Activated CD8-positive, alpha-beta memory T cell treated with anti-CD3 and anti-CD28 coated beads for 4 hours (primary cell): ENCODE measurements around the gene NET1.
"Not testable (repeated sequence)": the region's sequence is repeated elsewhere in the genome, so short reads cannot be mapped to it uniquely, and the experiment has no call there.

Experiments used
- DNase-seq, 2 donors: peaks; one replicate each; pipeline ENCODE4 v3.0.0-alpha.2; 2020; ENCODE audit warnings: low read depth in 2 of 2

Gene NET1

GRCh38 chr10:5465976-5466450, 53.7 kb downstream of the NET1 start:
- no peak for DNase-seq

GRCh38 chr10:5466451-5467206, 54.3 kb downstream of the NET1 start:
- DNase-seq = no peak

- no peak for DNase-seq
Observed at GRCh38 chr10:5467207-5467535, 54.8 kb downstream of the NET1 start.

GRCh38 chr10:5467634-5468255, 55.4 kb downstream of the NET1 start:
- no peak for DNase-seq

- no peak for DNase-seq
Observed at GRCh38 chr10:5468262-5469106, 56.1 kb downstream of the NET1 start.

GRCh38 chr10:5469353-5470061, 57.1 kb downstream of the NET1 start:
- DNase-seq = no peak

- no peak for DNase-seq
Observed at GRCh38 chr10:5470062-5470751, 57.9 kb downstream of the NET1 start.

- DNase-seq = not testable (repeated sequence)
Observed at GRCh38 chr10:5474642-5475041, 62.3 kb downstream of the NET1 start.

GRCh38 chr10:5475088-5475487, 62.7 kb downstream of the NET1 start:
- DNase-seq = not testable (repeated sequence)

- not testable (repeated sequence) for DNase-seq
Observed at GRCh38 chr10:5475974-5476807, 63.8 kb downstream of the NET1 start.

GRCh38 chr10:5476918-5477525, 64.7 kb downstream of the NET1 start:
- DNase-seq = no peak

- no peak for DNase-seq
Observed at GRCh38 chr10:5477948-5478693, 65.8 kb downstream of the NET1 start.

- no peak for DNase-seq
Observed at GRCh38 chr10:5478694-5479305, 66.4 kb downstream of the NET1 start.

GRCh38 chr10:5479481-5480161, 67.3 kb downstream of the NET1 start:
- no peak for DNase-seq

GRCh38 chr10:5480162-5480941, 68.0 kb downstream of the NET1 start:
- DNase-seq = no peak

- no peak for DNase-seq
Observed at GRCh38 chr10:5481121-5481520, 68.8 kb downstream of the NET1 start.

GRCh38 chr10:5482016-5482415, 69.7 kb downstream of the NET1 start:
- no peak for DNase-seq
